RPMI7951 (cell line): Measurements from ENCODE around the gene LRPAP1. TPM values are rescaled to one million over a fixed set of nuclear protein-coding genes. Genes with fewer than 3 reads are reported as not detected.

Experiments used
- DNase-seq: peaks from one replicate; pipeline ENCODE4 v3.0.0-alpha.2; 2012; ENCODE audit warnings: low read depth
- total RNA-seq: library from RNA; depleted of rRNA; stranded (reverse); fragments of >200 nt; shearing (Covaris generic); gene quantifications from 2 replicates; pipeline ENCODE4 v1.2.3, GENCODE V29; 2014

The LRPAP1 gene
- total RNA-seq, 1 experiment from 2014 or later, result 50.0 TPM

- peak; percentile 7 for DNase-seq
Measured at GRCh38 chr4:3486541-3487540, 45.4 kb downstream of the LRPAP1 start.

- no peak for DNase-seq
Measured at GRCh38 chr4:3485886-3486540, 46.2 kb downstream of the LRPAP1 start.

- DNase-seq, result no peak
Measured at GRCh38 chr4:3485011-3485791, 47.0 kb downstream of the LRPAP1 start.

- peak; percentile 29 for DNase-seq
Measured at GRCh38 chr4:3484057-3484973, 47.9 kb downstream of the LRPAP1 start.

- peak; percentile 76 for DNase-seq
Measured at GRCh38 chr4:3483471-3483921, 48.7 kb downstream of the LRPAP1 start.

- no peak for DNase-seq
Measured at GRCh38 chr4:3482707-3483106, 49.5 kb downstream of the LRPAP1 start.

GRCh38 chr4:3481783-3482393, 50.3 kb downstream of the LRPAP1 start:
- DNase-seq, result no peak

- DNase-seq, result no peak
Measured at GRCh38 chr4:3481113-3481531, 51.1 kb downstream of the LRPAP1 start.

DNA sequence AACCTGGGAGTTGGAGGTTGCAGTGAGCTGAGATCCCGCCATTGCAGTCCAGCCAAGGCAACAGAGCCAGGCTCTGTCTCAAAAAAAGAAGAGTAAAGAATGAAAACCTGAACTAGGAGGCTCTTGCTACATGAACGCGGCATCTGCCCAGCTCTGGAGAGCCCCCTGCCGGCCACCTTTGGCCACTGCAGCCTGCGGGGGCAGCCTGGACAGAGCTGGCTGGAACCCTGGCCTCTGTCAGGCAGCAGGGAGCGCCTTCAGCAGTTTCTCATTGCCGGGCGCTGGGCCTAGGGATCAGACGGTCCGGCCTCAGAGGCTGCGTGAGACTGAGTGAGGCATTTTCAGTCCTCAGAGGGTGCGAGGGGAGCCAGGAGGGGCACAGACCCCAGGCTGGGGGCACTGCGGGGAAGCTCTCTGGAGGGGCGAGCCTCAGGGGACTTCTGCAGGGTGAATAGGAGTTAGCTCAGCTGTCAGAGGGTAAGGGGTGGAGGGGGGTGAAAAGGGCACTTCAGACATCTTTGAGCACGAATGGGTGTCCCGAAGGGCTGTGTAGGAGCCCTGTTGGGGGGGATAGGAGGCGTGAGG, 51.6 kb downstream of the LRPAP1 start:
- DNase-seq, result peak; percentile 30

- DNase-seq, result no peak
Measured at GRCh38 chr4:3479358-3480101, 52.7 kb downstream of the LRPAP1 start.

- no peak for DNase-seq
Measured at GRCh38 chr4:3478446-3479357, 53.5 kb downstream of the LRPAP1 start.

GRCh38 chr4:3477750-3478430, 54.3 kb downstream of the LRPAP1 start:
- no peak for DNase-seq

DNA sequence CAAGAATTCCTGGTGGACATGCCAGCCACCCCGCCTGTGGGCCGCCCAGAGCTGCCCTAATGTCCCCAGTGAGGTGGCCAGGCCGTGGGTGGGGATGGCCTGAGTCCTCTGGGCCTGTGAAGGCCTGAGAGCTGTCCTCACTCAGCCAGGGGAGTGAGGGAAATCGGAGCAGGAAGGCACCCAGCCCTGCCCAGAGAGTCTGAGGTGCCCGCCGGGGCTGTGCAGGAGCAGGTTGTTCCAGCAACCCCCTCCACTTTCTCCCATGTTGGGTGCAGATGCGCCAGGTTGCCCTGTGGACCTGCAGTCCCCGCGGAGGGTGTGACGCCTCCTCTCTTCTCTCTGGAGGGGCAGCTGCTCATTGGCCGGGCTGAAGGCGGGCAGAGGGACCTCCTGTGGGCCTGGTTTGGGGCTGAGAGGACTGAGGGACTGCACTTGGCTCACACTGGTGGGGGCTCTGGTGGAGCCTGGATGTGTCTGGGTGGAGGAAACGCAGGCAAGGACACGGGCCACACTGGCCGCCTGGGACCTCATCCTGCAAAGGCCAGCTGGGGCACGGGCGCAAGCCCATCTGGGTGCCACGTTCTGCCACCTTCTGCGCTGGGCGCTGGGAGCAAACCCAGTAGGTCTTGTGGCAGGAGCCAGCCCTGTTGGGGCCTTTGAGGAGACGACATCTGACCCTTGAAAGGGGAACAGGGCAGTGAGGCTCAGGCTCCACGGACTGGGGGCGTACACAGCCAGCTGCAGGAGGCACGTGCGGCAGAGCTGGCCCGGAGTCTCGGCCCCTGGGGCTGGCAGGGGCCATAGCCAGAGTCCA, 55.1 kb downstream of the LRPAP1 start:
- no peak for DNase-seq

DNA sequence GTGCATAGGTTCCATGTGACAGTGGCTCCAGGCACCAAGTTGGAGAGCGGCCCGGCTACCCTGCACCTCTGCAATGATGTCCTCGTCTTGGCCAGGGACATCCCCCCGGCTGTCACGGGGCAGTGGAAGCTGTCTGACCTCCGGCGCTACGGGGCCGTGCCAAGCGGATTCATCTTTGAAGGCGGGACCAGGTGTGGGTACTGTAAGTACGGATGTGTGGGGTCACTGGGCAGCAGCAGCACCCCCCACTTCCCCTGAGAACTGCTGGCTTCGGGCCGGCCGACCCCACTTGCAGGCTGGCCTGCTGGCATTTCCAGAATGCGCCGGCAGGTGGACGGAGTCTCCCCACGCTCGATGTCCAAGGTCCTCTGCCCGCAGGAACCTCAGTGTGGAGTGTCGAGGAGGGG, 55.9 kb downstream of the LRPAP1 start:
- DNase-seq, result no peak

DNA sequence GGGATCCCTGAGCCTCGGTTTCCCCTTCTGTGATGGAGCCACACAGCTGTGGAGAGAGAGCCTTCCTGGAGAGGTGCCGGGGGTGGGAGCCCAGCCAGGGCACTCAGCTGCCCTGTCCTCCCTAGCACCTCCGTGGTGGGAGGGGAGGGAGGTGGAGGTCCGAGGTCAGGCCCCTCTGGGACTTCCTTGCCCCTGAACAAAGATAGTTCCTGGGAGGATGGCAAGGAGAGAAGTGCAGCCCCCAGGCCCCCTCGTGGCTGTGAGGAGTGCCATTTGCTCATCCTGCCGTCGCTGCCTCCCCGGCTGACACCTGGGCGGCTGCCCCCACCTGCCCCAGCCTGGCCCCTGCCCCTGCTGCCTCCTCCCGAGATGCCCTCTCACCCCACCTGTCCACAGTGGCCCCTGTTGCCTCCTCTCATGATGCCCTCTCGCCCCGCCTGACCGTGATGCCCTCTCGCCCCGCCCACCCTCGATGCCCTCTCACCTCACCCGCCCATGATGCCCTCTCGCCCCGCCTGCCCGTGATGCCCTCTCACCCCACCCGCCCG, 56.4 kb downstream of the LRPAP1 start:
- no peak for DNase-seq

DNA sequence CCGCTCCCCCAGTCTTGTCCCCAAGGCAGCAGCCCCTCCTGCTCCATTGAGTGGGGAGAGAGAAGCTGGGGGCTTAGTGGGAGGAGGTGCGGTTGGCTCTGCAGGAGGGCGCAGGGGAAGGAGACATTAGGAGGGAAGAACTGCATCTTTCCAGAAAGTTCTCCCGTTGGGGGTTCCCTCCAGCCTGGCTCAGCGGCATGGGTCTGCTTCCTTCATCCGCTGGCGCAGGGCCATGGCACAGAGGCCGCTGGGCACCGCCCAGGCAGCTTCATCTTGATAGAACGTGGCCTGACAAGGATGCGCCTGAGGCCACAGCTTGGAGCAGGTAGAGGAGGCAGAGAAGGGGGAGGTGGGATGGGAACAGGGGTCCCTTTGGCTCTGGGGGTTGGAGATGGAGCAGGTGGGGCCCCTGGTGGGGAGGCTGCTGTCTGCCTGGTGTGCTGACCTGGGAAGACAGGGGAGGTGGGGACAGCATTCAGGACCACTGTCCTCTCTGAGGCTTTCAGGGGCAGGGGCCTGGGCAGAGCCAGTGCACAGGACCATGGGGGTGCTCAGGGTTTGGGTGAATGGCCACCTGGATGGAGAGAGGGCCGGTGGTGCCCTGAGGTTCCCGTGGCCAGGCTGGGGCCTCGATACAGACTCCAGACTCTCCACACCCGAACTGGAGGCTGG, 57.0 kb downstream of the LRPAP1 start:
- no peak for DNase-seq
